Putamen (tissue), 1 donor: ENCODE results near the gene FAM180B.
"Not testable (repeated sequence)": the region's sequence is repeated elsewhere in the genome, so short reads cannot be mapped to it uniquely, and the experiment has no call there.

Source experiments
- DNase-seq: peaks from one replicate; pipeline ENCODE4 v3.0.0-alpha.2; 2016; ENCODE audit warnings: low spot score

The FAM180B gene, protein sequence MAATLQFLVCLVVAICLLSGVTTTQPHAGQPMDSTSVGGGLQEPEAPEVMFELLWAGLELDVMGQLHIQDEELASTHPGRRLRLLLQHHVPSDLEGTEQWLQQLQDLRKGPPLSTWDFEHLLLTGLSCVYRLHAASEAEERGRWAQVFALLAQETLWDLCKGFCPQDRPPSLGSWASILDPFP

DNA sequence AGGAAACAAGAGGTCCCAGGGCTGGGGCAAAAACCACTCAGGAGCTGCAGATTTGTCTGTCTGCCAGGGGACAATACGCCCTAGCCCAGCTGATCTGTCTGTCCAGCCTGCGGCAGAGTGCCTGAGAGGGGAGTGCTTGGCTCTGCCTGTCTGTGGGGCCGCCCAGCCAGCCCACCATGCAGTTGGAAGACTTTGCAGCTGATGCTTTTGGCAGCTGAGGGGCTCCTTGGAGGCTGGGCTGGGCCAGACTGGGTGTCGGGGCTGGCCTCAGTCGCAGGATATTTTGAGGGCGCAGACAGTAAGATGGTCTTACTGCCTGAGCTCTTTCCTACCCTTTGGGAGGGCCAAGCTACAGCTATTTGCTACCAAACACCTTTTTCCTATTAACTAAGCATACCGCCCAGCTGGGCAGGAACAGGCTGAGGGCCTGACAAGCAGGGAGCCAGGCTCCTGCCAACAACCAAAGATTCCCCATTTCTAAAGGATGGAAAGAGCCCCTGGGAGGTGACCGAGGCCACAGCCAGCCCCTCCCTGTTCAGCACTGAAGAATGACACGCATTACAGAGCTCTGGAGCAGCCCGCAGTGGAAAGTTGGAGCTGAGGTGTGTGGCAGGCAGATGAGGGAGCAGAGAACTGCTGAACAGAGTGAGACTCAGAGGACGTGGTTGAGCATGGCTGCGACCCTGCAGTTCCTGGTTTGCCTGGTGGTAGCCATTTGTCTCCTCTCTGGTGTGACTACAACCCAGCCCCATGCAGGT lies at the start of gene FAM180B:
TSS of gene FAM180B (plus strand) at position 581 of the 758 bp plus-strand sequence. CDS start at position 672, 91 bp downstream.
- no peak for DNase-seq

DNA sequence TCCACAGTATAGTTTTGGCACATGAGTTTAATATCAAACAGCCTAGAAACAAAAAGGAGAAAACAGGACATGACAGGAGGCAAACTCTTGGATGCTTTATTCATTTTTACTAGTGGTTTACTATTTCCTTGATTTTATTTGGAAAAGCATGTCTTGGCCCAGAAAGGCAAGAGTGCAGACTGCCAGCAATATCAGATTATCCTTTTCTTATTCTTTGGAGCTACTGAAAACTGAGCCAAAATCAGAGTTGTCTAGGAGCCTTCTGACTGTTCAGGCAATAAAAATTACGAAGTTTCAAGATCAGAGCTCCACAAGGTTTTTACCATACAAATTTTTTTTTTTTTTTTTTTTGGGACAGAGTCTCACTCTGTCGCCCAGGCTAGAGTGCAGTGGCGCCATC lies 49.6 kb upstream of the FAM180B start:
- DNase-seq = no peak

DNA sequence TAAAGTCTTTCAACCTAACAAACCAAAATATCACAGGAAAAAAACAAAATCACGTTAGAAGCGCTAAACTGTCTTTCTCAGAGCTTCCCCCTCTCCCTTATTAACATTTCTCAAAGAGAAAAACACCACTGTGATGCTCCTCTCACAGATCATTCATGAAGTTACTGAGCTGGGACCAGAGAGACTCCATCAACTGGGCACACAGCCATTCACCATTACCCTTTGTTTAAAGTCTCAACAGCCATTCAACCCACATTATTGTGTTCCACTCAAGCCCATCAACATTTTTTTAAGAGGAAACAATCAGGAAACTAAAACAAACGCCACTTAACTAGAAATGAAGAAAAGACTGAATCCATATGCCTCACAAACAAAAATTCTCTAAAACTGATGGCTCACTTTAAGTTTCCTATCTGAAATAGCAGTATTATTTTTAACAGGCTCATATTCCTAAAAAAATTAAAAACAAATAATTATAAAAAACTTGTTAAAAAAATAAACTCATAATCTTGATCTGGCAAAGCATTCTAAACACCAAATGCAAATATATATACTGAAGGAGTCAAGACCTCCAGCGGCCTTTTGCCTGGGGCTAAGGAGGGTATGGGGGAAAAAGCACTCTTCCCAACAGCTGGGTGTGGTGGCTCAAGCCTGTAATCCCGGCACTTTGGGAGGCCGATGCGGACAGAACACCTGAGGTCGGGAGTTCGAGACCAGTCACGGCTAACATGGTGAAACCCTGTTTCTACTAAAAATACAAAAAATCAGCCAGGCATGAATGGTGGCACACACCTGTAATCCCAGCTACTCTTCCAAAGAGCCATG lies 47.5 kb upstream of the FAM180B start:
- no peak for DNase-seq

DNA sequence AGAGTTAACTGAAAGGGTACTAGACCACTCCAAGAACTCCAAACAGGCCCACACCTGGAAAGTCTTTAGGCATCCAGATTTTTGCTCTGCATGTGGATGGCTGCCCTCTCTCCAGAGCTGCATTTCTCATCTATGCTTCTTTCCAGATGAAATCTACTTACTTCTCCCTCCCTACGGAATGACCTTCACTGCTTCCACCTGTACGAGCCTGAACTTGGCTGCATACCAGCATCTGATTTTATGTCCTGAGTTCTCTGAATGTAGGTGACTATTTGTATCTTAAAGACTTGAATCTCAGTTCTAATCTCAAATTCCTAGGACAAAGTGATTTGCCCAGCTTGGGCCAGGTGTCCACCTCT lies 46.8 kb upstream of the FAM180B start:
- DNase-seq = no peak

DNA sequence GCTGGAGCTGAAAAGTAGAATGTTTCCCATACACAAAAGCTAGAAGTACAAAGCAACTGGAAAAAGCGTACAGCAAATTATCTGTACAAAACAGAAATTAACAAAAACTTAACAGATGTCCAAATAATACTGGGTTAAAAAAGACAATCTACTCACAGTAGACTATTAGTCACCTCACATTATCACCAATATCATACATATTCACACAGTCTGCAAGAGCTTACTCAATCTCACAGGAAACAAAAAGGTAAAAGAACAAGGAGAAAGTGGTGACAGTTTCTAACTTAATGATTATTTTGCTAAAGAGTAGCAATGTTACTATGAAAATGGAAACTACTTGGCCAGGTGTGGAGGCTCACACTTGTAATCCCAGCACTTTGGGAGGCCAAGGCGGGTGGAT lies 45.4 kb upstream of the FAM180B start:
- DNase-seq = no peak

DNA sequence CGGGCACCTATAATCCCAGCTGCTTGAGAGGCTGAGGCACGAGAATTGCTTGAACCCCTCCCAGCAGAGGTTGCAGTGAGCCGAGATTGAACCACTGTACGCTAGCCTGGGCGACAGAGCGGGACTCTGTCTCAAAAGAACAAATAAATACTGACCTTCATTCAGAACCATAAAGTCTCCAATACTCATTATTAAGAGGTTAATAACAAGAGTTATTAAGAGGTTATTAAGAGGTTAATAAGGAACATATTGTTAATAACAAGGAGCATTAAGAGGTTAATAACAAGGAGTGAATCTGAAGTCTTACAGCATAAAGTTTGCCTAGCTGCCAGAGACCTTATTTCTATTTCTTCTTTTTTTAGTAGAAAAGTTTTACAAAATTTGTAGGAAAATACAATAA lies 41.2 kb upstream of the FAM180B start:
- no peak for DNase-seq

DNA sequence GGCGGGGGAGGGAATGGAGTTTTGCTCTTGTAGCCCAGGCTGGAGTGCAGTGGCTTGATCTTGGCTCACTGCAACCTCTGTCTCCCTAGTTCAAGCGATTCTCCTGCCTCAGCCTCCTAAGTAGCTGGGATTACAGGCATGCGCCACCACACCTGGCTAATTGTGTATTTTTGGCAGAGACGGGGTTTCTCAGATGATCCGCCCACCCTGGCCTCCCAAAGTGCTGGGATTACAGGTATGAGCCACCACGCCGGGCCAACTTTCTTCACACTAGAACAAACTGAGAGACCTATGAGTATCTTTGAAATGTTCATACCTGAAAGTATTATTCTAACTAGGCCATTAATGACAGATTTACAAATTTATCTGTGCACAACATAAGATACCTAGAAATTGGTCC lies 40.2 kb upstream of the FAM180B start:
- DNase-seq = not testable (repeated sequence)

DNA sequence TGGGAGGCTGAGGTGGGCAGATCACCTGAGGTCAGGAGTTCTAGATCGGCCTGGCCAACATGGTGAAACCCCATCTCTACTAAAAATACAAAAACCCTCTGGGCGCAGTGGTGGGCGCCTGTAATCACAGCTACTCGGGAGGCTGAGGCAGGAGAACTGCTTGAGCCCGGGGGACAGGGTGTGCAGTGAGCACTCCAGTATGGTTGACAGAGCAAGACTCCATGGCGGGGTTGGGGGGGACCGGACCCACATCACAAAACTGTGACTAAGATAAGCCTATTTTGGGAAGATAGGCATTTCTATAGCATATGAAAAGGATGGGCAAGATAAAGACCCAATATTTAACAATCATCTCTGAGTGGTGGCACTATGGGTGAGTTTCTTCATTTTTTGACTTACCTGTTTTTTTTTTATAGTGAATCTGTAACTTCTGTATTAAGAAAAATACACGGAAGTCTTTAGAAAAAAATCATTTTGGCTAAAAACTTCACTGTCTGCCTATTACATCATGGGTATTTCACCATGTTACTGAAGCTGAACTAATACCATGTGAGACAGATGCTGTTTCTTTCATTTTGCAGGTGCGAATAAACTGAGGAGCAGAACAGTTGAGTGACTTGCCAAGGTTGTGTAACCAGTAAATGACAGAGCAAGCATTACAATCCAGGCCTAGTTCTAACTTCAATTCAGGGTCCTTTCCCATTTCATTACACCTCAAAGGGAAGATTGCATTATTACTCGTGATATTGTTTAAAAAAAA lies 36.0 kb upstream of the FAM180B start:
- DNase-seq = no peak

DNA sequence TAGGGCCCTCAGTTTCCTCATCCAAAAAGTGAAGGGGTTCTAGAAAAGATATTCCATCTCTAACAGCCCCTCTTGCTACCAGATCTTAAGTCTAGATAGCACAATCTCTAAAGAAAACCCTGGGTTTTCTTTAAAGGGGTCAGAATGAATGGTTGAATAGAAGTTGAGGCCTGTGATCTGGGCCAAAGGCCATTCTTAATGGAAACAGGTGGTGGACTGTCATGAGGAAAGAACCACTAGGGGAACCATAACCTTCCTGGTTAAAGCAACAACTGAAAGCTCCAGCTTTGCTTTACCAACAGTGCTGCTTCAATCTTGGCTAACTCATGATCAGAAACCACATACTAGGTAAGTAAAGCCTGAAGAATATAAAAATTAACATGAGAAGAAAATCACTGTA lies 35.4 kb upstream of the FAM180B start:
- DNase-seq = no peak

DNA sequence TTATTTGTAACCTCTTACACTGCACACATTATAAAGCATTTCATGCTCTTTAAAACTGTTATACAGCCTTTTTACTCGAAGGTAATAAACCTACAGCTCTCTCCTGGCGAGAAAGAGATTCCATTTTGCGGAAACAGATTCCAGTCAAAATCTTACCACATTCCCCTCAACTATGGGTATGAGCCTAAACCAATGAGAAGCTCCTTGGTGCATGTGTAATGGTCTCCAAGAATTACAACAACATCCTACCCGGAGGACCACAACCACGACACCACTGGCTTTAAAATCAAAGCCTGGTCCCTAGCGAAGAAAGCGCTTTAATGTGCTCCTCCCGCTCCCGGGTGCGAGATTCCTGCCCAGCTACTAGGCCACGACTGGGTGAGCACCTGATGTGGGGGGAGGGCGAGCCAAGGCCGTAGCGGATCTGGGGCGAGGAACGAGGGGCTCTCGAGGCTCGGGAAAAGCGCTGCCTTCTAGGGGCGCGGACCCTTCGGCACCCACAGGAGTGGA lies 34.4 kb upstream of the FAM180B start:
- no peak for DNase-seq

DNA sequence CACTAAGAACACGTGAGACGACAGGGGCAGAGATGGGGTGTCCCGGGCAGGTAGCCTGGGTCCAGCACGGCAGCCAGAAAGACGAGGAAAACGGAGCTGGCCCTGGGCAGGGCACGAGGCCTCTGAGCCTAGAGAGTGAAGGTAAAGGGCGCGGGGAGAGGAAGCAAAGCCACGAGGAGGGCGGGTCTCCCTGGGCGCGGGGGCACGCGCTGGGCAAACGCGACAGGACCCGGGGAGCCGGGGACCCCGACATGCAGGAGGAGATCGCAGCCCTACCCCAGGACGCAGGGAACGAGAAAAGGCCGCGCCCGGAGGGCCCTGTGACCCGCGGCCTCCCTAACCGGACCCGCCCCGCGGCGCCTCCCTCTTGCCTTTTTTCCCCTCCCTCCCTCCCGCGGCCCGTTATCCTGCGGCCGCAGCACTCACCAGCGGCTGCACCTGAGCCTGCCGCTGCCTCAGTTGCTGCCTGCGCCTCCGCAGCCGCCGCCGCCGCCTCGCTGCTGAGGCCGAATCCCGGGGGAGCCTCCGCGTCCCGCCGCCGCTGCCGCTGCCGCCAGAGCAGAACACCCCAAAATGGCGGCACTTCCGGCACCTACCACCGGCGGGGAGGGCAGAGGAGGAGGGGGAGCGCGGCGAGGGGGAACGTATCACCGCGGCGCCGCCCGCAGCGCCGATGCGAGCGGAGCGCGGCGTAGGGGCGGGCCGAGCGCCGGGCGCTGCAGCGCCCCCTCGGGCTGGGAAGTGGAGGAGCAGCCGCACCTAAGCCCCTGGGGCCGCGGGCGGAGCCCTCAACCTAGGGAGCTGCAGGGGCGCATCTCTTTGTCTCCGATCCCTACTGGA lies 33.7 kb upstream of the FAM180B start, which contains the start of gene CELF1:
TSS of gene CELF1 (minus strand) at position 567 of the 840 bp plus-strand sequence. CDS start 53,609 bp downstream, outside the sequence.
- DNase-seq = peak; percentile 94

DNA sequence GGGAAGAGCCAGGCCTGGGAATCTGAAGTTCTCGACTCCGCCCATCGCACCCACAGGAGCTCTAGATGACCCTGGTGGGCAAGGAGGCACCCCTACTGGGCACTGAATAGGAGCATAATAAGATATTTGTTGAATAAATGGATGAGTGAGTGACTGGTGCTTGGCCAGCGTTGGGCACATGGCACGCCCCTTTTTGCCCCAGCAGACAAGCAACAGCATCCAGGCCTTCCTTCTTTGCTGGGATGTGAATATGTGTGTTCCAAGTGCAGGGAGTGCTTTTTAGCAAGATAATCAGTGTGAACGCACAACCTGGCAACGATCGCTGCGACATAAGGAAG lies 33.1 kb upstream of the FAM180B start:
- no peak for DNase-seq

DNA sequence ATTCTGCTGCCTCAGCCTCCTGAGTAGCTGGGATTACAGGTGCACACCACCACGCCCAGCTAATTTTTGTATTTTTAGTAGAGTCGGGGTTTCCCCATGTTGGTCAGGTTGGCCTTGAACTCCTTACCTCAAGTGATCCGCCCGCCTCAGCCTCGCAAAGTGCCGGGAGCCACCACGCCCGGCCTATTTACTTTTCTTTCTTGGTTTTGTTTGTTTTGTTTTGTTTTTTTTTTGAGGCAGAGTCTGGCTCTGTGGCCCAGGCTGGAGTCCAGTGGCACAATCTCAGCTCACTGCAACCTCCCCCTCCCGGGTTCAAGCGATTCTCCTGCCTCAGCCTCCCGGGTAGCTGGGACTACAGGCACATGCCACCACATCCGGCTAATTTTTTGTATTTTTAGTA lies 29.5 kb upstream of the FAM180B start:
- not testable (repeated sequence) for DNase-seq

DNA sequence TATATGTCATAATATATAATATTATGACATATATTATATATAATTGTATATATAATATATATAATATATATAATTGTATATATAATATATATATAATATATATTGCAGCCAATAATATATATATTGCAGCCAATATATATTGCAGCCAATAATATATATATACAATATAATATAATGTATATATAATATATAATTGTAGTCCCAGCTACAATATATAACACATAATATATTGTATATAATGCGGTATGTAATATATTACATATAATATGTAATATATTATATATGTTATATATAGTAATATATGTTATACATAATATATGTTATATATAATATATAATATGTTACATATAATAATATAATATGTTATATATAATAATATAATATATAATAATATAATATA lies 27.8 kb upstream of the FAM180B start:
- DNase-seq = no peak

DNA sequence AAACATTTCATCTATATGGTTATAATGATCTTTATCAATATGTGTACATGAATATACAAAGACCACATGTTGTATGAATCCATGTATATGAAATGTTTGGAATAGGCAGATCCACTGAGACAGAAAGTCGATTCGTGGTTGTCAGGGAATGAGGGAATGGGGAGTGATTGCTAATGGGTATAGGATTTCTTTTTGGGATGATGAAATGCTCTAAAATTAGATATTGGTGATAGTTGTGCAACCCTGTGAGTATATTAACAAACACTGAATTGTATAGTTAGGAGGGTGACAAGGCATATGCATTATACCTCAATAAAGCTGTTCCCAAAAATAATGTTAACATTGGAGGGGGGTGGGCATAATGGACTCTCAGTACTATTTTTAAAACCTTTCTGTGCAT lies 26.1 kb upstream of the FAM180B start:
- DNase-seq = no peak

DNA sequence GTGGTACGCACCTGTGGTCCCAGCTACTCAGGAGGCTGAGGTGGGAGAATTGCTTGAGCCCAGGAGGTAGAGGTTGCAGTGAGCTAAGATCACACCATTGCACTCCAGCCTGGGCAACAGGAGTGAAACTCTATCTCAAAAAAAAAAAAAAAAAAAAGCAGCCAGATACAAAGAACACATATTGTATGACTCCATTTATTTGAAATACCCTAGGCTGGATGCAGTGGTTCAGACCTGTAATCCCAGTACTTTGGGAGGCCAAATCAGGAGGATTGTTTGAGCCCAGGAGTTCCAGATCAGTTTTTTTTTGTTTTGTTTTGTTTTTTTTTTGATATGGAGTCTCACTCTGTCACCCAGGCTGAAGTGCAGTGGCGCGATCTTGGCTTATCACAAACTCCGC lies 24.1 kb upstream of the FAM180B start:
- DNase-seq = not testable (repeated sequence)

DNA sequence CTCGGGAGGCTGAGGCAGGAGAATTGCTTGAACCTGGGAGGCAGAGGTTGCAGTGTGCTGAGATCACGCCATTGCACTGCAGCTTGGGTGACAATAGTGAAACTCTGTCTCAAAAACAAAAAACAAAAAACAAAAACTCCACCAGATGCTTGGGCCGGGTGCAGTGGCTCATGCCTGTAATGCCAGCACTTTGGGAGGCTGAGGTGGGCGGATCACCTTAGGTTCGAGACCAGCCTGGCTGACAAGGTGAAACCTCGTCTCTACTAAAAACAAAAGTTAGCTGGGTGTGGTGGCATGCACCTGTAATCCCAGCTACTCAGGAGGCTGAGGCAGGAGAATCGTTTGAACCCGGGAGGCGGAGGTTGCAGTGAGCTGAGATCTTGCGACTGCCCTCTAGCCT lies 22.1 kb upstream of the FAM180B start:
- DNase-seq = not testable (repeated sequence)

DNA sequence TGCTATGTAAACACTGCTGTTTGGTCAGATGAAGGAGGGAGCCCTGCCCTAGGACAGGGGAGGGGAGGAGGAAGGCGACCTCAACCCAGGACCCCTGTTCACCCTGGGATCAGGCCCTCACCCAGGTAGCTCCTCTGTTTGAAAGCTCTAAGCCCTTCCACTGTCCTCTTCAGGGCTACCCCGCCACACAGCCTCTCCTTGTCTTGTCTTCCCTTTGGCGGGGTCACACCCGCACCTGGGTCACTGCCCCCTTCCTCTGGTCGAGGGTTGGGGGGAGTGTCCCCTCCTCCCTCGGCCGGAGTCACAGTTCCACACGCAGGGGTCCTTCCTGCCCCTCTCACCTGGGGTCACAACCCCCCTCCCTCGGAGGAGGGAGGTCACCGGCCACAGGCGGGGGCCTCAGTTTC lies 21.5 kb upstream of the FAM180B start:
- no peak for DNase-seq

DNA sequence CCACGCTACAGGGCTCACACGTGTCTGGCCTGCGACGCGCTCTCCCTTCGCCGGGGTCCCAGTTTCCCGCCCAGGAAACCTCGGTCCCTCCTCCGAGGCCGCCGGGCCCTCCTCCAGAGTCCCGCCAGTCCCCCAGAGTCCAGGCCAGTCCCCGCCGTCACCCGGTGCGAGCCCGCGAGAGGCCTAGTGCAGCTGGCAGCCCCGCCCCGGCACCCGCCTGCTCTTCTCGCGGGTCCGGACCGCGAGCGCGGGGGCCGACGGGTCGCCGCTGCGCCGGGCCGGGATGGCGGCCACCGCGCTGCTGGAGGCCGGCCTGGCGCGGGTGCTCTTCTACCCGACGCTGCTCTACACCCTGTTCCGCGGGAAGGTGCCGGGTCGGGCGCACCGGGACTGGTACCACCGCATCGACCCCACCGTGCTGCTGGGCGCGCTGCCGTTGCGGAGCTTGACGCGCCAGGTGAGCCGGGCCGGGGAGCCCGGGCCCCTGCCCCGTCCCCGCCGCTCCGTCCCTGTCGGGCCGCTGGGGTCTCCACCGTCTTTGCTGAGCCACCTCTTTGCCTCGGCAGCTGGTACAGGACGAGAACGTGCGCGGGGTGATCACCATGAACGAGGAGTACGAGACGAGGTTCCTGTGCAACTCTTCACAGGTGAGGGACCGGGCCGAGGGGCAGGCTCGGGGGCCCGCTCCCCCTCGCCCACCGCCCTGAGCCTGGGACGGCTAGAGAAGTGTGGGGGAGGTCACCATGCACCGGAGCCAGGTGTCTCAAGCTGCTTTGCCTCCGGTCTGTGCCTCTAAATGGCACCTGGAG lies 20.9 kb upstream of the FAM180B start, which contains the start of gene PTPMT1:
TSS of gene PTPMT1 (plus strand) at position 260 of the 809 bp plus-strand sequence. CDS start at position 284, 24 bp downstream.
- DNase-seq = no peak

DNA sequence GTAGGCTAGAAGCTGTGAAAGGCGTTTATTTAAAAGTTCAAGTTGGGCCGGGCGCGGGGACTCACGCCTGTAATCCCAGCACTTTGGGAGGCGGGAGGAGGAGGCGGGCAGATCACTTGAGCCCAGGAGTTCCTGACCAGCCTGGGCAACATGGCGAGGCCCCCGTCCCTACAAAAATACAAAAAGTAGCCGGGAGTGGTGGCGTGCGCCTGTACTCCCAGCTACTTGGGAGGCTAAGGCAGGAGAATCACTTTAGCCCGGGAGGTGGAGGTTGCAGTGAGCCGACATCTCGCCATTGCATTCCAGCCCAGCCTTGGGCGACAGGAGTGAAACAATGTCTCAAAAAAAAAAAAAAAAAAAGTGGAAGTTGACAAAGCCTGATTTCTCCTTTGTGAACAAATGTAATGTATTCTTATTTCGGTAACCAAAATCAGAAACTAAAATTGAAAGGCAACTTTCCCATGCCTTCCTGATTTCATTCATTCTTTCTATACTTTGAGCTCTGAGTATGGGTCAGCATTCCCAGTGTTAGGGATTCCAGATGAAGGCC lies 20.3 kb upstream of the FAM180B start:
- no peak for DNase-seq
